ENCODE data around the gene TMEM163.

Gene TMEM163

GRCh38 chr2:134470561-134471168, 248.1 kb downstream of the TMEM163 start:
- no peak for DNase-seq

DNA sequence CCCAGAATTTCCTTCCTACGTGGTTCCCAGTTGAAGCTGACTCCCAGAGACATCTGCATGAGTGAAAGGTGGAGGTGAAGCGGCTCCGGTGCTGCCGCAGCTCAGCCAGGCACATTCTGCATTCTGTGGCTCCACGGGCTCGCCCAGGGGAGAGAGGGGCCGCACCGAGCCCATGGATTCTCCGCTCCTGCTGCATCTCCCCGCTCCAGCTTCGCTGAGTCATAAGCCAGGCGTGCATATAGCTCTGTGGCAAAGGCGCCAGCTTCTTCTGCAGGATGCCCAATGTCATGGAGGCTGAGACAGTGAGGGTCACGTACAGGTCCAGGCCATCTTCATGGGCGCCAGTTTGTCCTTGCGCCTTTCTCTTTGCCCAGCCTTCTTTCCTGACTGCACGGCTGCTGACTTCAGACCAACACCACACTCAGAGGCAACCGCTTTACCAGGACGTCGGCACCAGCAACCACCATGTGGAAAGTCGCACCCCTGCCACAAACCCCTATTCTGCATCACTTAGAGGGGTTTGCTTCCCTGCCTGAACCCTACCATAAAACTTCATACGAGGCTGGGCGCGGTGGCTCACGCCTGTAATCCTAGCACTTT, 249.2 kb downstream of the TMEM163 start:
- DNase-seq = no peak

DNA sequence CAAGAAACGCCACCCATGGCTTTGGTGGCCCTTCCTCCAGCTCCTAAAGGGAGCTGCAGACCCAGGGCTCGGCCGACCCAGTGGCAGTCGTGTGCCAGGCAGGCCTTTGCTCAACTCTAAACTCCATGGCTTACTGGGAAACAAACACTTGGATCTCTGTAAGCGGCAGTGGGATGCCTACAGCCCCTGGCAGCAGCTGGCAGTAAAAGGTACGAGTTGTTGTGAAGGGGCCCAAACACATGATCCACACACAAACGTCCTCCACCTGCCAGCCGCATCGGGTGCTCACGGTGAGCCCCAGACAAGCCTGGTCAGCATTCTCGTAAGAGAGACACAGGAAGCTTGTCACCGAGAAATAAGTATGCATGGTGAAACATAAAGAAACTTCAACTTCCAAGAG, 250.0 kb downstream of the TMEM163 start:
- no peak for DNase-seq

DNA sequence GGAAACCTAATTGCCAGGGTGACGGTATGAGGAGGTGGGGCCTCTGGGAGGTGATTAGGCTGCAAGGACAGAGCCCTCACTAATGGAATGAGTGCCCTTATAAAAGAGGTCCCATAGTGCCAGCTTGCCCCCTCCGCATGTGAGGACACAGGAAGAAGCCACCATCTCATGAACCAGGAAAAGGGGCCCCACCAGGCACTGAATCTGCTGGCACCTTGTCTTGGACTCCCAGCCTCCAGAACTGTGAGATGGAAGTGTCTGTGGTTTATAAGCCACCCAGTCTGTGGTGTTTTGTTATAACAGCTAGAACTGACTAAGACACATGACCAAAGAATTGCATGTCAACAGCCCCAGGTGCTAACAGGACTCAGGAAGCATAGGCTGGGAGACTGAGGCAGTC, 250.6 kb downstream of the TMEM163 start:
- no peak for DNase-seq

DNA sequence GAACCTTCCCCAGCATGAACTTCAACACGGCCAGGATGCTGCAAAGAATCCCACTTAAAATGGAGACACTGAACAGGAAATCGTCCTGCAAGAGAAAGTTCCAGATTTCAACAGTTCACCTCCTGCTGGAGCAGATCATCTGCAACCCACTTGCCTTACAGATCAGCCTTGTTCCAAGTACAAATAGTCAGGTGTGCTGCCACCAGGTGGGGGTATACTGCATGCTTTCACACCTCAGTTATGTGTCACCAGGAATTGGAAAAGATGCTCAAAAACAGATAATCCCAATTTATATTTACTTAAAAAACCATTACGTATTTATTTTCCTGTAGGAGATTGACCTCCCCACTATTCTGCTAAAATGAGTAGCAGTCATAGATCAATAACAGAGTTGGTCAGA, 252.7 kb downstream of the TMEM163 start:
- no peak for DNase-seq

- no peak for DNase-seq
These were observed 253.3 kb downstream of the TMEM163 start for GRCh38 chr2:134465228-134466105.

DNA sequence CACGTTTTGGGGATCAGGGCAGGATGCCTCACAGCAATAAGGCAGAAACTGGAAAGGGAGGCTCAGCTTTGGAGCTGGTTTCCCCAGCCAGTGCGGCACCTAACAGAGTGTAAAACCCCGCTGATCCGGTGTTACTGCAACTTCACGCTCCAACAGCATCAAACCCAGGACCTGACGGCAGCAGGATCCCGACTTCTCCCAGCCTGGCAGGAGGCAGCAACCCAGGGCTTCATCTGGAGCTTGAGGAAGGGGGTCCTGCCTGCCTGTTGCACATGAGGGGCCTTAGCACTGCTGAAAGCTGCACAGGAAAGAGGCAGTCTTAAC, 255.1 kb downstream of the TMEM163 start:
- no peak for DNase-seq

DNA sequence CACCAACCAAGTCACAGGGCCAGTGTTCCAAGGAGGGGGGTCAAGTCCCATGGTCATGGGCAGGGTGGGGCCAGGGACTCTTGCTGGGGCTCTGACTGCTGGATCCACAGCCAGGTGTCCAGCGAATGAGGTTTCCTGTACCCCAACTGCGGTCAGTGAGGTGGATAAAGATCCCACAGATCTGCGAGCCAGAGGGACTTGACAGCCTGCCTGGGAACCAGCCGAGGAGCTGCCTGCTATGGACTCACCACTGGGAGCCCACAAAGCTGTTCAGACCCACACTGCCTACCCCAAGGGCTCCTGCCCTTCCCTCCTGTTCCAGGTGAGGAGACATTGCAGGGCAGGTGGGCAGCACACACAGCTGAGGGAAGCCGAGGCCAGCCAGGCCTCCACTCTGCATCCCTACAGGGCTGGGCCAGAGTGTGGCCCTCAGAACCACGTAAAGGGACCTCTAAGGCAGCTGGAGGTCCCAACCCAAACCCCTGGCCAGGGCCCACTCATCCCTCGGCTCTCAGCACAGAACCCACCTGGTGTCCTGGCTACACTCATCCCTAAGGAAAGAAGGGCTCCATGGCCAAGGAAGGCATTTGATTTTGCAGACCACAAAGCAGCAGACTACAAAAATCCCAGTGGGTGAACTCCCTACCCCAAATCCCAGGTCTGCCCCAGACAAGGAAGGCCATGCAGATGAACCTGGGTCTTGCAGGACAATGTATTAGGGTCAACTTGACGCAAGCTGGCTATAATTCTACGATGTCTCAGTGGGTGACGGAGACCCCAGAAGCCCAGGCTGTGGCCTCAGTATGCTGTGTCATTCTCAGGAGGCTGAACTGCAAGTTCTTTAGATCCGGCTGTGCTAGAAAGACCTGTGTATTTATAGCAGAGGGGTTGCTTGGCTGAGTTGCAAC, 255.8 kb downstream of the TMEM163 start:
- no peak for DNase-seq

- DNase-seq = no peak
These were observed 256.5 kb downstream of the TMEM163 start for GRCh38 chr2:134462275-134462674.

GRCh38 chr2:134461511-134461910, 257.3 kb downstream of the TMEM163 start:
- DNase-seq = peak; percentile 84

GRCh38 chr2:134460583-134460998, 258.2 kb downstream of the TMEM163 start:
- DNase-seq = peak; percentile 19

GRCh38 chr2:134459706-134460406, 258.9 kb downstream of the TMEM163 start:
- DNase-seq = no peak

DNA sequence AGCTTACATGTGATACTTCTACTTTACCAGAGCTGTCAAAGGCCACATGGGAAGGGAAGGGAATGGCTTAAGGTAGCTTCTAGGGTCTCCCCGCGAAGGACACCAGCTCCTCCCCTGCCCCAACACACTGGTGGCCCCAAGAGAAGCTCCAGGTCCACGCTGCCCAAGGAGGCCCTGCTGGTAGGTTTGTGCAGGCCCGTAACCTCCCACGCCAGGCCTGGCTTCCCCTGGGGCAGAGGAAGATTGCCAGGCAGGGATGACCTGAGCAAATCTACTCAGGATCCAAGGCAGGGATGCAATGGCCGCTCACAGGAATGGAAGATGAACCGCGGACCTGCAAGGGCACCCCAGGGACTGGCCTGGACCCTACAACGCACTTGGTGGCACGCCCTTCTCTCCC, 259.9 kb downstream of the TMEM163 start:
- DNase-seq = no peak

DNA sequence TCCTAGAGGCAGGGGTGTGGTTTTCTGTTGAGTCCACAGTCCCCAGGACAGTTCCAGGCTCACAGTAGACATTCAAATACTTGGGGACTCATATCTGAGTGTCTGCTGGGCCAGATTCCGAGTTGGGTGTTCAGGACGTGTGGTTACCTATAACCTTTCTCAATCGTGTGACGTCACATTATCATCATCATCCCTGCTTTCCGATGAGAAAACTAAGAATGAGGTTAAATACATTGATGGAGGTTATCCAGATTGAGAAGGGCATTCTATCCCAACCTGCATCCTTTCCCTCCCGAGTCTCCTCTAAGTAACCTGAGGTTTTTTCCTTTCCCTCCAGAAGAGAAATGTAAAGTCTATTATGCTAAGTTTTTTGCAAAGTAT, 260.3 kb downstream of the TMEM163 start:
- no peak for DNase-seq

DNA sequence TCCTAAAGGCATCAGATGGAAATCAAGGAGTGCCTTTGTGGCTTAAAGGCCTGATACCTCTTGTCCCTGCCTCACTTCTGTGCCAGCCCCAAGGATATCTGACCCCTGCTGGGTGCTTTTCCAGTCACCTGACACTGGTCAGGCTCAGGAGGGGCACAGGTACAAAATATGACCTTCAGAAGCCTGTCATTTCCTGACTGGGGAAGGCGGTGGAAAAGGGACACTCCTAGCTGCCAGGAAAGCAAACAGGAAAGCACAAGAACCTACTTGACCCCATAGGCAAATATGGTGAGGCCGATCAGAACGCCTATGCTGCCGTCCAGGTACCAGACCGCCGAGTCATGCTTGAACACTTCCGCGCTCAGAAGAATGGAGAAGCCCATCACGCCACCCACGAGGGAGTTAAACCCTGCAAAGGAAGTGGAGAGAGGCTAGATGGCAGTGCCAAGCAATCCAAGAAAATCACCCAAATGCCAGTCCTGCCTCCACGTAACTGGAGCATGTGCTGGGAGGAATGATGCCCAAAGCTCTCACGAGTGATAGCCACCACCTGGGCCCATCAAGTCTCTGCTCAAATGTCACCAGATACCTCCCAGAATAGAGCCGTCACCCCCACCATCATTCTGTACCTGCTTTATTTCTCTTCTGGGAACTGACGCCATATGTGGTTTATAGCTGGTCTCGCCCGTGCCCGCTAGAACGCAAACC, 260.9 kb downstream of the TMEM163 start:
- DNase-seq = no peak

GRCh38 chr2:134457353-134457752, 261.4 kb downstream of the TMEM163 start:
- no peak for DNase-seq

- DNase-seq = no peak
These were observed 263.4 kb downstream of the TMEM163 start for GRCh38 chr2:134455426-134455825.

GRCh38 chr2:134454931-134455330, 263.9 kb downstream of the TMEM163 start:
- DNase-seq = no peak

GRCh38 chr2:134454426-134454825, 264.4 kb downstream of the TMEM163 start:
- DNase-seq = no peak

DNA sequence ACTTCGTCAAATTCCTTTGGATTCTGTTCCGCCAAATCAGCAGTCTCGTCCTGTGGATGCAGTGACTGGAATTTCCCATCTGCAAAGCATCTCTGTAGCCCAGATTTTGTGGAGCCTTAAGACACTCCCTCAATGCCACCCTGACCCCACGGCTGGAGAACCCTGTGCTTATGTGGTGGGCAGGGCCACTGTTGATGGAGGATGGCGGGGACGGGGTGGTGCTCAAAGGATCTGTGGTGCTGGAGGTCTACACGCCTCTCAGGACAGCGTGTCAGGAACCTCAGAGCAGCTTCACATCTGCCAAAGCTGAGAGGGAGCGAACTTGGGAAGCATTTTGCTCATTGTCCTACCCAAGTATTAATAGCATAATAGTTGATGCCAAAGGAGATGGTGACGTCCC, 264.8 kb downstream of the TMEM163 start:
- no peak for DNase-seq

DNA sequence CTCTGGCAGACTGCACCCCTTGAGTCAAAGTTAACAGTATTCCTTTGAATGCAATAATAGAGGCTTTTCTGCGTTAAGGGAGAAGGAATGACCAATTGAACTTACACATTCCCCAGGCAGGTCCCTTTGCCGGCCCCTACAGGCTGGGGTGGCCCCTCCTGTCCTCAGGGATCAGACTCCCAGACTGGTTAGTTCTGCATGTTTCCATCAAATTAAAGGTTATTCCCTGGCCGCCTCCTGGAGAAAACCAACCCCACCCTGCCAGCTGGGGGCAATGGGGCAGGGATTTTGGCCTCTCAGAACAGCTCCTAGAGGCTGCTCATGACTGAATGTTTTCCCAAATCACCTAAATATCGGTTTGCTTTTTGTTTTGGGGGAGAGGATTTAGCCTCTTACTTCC, 265.3 kb downstream of the TMEM163 start:
- DNase-seq = no peak
